ENCODE results near the gene ENO3.
A peak's percentile ranks its signal among the peaks of the same experiment; 100 is the strongest.

Gene ENO3

GRCh38 chr17:4940555-4941318 is 10.2 kb upstream of the ENO3 start:
- H3F3A ChIP-seq (ENCODE audit: low read depth), result peaks cover 29% of the 10 kb centered on the region
- peaks cover 31% of the 10 kb centered on the region for H3K36me3 ChIP-seq (ENCODE audit: insufficient read depth, low read length)
- H4K20me1 ChIP-seq (ENCODE audit: insufficient read depth, low read length, poor library complexity, severe bottlenecking), result peaks cover 54% of the 10 kb centered on the region
- peak overlapping the region; percentile 99 for H3K9ac ChIP-seq (ENCODE audit: low read depth, low read length, poor library complexity, severe bottlenecking)
- no peaks in the 10 kb centered on the region for H3K9me3 ChIP-seq (ENCODE audit: insufficient read depth, low read depth, low read length)
- no peaks in the 10 kb centered on the region for H3K27me3 ChIP-seq (ENCODE audit: insufficient read depth, low read length, poor library complexity, severe bottlenecking)
- H3K4me3 ChIP-seq (ENCODE audit: low read length, poor library complexity, severe bottlenecking), result peak overlapping the region; percentile 90
- peaks cover 77% of the 10 kb centered on the region for H3K4me1 ChIP-seq (ENCODE audit: insufficient read depth, low read length, poor library complexity, severe bottlenecking)
- no peak for TF ChIP-seq EZH2phosphoT487 (IDR thresholded peaks at IDR 0.05; ENCODE audit: borderline replicate concordance)
- TF ChIP-seq, protein P1, sequence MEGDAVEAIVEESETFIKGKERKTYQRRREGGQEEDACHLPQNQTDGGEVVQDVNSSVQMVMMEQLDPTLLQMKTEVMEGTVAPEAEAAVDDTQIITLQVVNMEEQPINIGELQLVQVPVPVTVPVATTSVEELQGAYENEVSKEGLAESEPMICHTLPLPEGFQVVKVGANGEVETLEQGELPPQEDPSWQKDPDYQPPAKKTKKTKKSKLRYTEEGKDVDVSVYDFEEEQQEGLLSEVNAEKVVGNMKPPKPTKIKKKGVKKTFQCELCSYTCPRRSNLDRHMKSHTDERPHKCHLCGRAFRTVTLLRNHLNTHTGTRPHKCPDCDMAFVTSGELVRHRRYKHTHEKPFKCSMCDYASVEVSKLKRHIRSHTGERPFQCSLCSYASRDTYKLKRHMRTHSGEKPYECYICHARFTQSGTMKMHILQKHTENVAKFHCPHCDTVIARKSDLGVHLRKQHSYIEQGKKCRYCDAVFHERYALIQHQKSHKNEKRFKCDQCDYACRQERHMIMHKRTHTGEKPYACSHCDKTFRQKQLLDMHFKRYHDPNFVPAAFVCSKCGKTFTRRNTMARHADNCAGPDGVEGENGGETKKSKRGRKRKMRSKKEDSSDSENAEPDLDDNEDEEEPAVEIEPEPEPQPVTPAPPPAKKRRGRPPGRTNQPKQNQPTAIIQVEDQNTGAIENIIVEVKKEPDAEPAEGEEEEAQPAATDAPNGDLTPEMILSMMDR (conservative IDR thresholded peaks at IDR 0.05; ENCODE audit: low read length), result no peak
- peak overlapping the region; percentile 61; the same call in 1 of the 2 replicates for H2AFZ ChIP-seq (ENCODE audit: low read length)
- peaks cover 85% of the 10 kb centered on the region for H3K79me2 ChIP-seq (ENCODE audit: insufficient read depth, low read length)
- peak overlapping the region; percentile 96 for H3K4me2 ChIP-seq (ENCODE audit: low read depth, low read length, poor library complexity, severe bottlenecking)
- H3K9me2 ChIP-seq (replicated peaks; ENCODE audit: low read depth, low read length), result no peaks in the 10 kb centered on the region

DNA sequence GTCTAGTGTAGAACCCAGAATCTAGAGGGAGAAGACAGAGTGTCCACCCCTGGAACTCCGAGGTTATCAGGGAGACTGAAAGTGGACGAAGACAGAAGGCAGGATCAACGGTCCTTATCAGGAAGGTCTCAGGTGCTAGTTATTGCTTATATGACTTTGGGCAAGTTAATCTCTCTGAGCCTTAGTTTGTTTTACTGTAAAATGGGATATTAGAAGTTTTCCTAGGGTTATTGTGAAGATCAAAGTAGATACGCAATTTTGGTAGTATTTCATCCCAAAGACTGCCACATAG is 9.7 kb upstream of the ENO3 start:
- H3K79me2 ChIP-seq (ENCODE audit: insufficient read depth, low read length), result peaks cover 87% of the 10 kb centered on the region
- H2AFZ ChIP-seq (ENCODE audit: low read length), result no peak overlapping the region
- peak overlapping the region; percentile 99 for H3K9ac ChIP-seq (ENCODE audit: low read depth, low read length, poor library complexity, severe bottlenecking)
- no peaks in the 10 kb centered on the region for H3K9me2 ChIP-seq (replicated peaks; ENCODE audit: low read depth, low read length)
- H3K9me3 ChIP-seq (ENCODE audit: insufficient read depth, low read depth, low read length), result no peaks in the 10 kb centered on the region
- TF ChIP-seq, protein P1 (conservative IDR thresholded peaks at IDR 0.05; ENCODE audit: low read length), result no peak
- no peak for TF ChIP-seq EZH2phosphoT487 (IDR thresholded peaks at IDR 0.05; ENCODE audit: borderline replicate concordance)
- peak overlapping the region; percentile 96 for H3K4me2 ChIP-seq (ENCODE audit: low read depth, low read length, poor library complexity, severe bottlenecking)
- peaks cover 72% of the 10 kb centered on the region for H3K4me1 ChIP-seq (ENCODE audit: insufficient read depth, low read length, poor library complexity, severe bottlenecking)
- H3K36me3 ChIP-seq (ENCODE audit: insufficient read depth, low read length), result peaks cover 34% of the 10 kb centered on the region
- H3K4me3 ChIP-seq (ENCODE audit: low read length, poor library complexity, severe bottlenecking), result peak overlapping the region; percentile 90
- no peaks in the 10 kb centered on the region for H3K27me3 ChIP-seq (ENCODE audit: insufficient read depth, low read length, poor library complexity, severe bottlenecking)
- peaks cover 59% of the 10 kb centered on the region for H4K20me1 ChIP-seq (ENCODE audit: insufficient read depth, low read length, poor library complexity, severe bottlenecking)
- peaks cover 31% of the 10 kb centered on the region for H3F3A ChIP-seq (ENCODE audit: low read depth)

- Histone ChIP-seq H3K36me3 (ENCODE audit: insufficient read depth, low read length) (peaks cover 47% of the 10 kb centered on the region), H3K27me3 (ENCODE audit: insufficient read depth, low read length, poor library complexity, severe bottlenecking) (peaks cover 11% of the 10 kb centered on the region), H3K4me2 (ENCODE audit: low read depth, low read length, poor library complexity, severe bottlenecking) (peak overlapping the region; percentile 96), H3K79me2 (ENCODE audit: insufficient read depth, low read length) (peaks cover 91% of the 10 kb centered on the region), H3K9me3 (ENCODE audit: insufficient read depth, low read depth, low read length) (no peaks in the 10 kb centered on the region), H4K20me1 (ENCODE audit: insufficient read depth, low read length, poor library complexity, severe bottlenecking) (peaks cover 75% of the 10 kb centered on the region), H3K9me2 (replicated peaks; ENCODE audit: low read depth, low read length) (no peaks in the 10 kb centered on the region), H2AFZ (ENCODE audit: low read length) (no peak overlapping the region), H3K9ac (ENCODE audit: low read depth, low read length, poor library complexity, severe bottlenecking) (peak overlapping the region; percentile 99), H3K4me1 (ENCODE audit: insufficient read depth, low read length, poor library complexity, severe bottlenecking) (peaks cover 58% of the 10 kb centered on the region), H3F3A (ENCODE audit: low read depth) (peaks cover 38% of the 10 kb centered on the region), H3K4me3 (ENCODE audit: low read length, poor library complexity, severe bottlenecking) (peak overlapping the region; percentile 90)
- TF ChIP-seq EZH2phosphoT487 (IDR thresholded peaks at IDR 0.05; ENCODE audit: borderline replicate concordance), result no peak
- TF ChIP-seq, protein P1 (conservative IDR thresholded peaks at IDR 0.05; ENCODE audit: low read length), result no peak
Observed at GRCh38 chr17:4942760-4943508, 8.0 kb upstream of the ENO3 start.
